ENCODE measurements around the gene LMX1B. TPM values are rescaled to one million over a fixed set of nuclear protein-coding genes. Genes with fewer than 3 reads are reported as not detected.

LMX1B gene
- total RNA-seq, 1 experiment from 2014 or later, result 11.3 TPM

DNA sequence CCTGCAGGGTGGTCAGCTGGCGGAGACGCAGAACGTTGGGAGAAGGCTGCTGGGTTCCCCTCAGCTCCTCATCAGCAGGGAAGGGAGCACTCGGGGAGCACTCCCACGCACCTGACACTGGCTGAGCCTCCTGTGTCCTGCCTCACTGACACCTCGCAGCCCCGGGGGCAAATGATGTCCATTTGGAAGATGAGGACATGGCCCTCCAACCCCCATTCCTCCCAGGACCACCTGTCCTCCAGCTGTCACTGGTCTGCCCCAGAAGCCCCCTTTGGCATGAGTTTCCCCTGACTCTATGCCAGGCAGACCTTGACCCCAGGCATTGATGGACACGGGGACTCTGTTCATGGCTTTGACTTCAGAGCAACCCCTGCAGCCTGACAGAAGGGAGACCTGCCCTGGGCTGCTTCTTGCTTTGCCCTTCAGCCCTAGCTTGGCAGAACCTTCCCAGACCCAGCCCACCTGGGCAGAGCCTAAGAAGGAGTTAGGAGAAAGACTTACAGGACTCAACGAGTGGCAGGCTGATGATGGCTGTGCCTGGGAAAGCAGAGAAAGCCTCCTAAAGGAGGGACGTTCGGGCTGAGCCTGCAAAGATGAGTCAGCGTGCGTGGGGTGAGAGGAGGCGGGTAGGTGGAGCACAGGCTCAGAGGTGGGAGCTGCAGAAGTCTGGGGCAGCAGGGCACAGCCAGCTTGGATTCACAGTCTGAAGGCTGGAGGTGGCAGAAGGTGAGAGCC lies 90.6 kb downstream of the LMX1B start:
- Histone ChIP-seq H2AFZ (ENCODE audit: low read depth, low read length, poor library complexity, severe bottlenecking) (peak overlapping the region; percentile 59), H3K4me1 (ENCODE audit: control insufficient read depth in 1 of 2, insufficient read depth in 2 of 2, low read length in 2 of 2) (peaks cover 15 to 35% of the 10 kb centered on the region in 2 experiments), H3K4me2 (ENCODE audit: low read length) (peak overlapping the region; percentile 70), H3K9me3 (ENCODE audit: control insufficient read depth in 1 of 2, insufficient read depth in 1 of 2, low read depth in 1 of 2, low read length in 2 of 2) (no peaks in the 10 kb centered on the region), H3K4me3 (replicated peaks in 1 of 2; ENCODE audit: low read depth in 1 of 2, low read length in 2 of 2) (peak overlapping the region; percentile 15 to 43), H3K36me3 (ENCODE audit: control insufficient read depth in 1 of 2, insufficient read depth in 2 of 2, low read length in 2 of 2) (no peaks in the 10 kb centered on the region), H3K27me3 (ENCODE audit: insufficient read depth, low read length) (no peaks in the 10 kb centered on the region), H4K20me1 (ENCODE audit: insufficient read depth) (no peaks in the 10 kb centered on the region), H3K9me2 (ENCODE audit: insufficient read depth) (no peaks in the 10 kb centered on the region), H3K9ac (ENCODE audit: low read length) (peak overlapping the region; percentile 21; the same call in 1 of the 2 replicates), H3K27ac (ENCODE audit: low read depth, low read length) (no peak overlapping the region; the same call in 1 of the 2 replicates), H3K79me2 (ENCODE audit: insufficient read depth, low read length) (no peaks in the 10 kb centered on the region)
- CTCF ChIA-PET, result interaction anchor here (0.8 to 8.2 kb wide), 21 partner anchors 10 to 208 kb away, joined by 3 to 340 read pairs (median 6); partner anchors contain the start of gene ZBTB34
- intact Hi-C loops (cut with micrococcal nuclease), result no loop called here
- BruUV-seq (replicated peaks), result no TSS peak
- peak; percentile 67 for ATAC-seq
- RAD21 ChIA-PET (ENCODE audit: low non-redundant PET in 1 of 2, low total read pairs in 2 of 2, uncharacterized antibody in 2 of 2, unreplicated experiment in 2 of 2), result interaction anchor here (0.6 to 3.7 kb wide), 4 partner anchors 77 to 97 kb away, joined by 3 to 43 read pairs (median 20); no protein-coding TSS in a partner anchor
- POLR2A ChIA-PET, result no interaction called here
- no peak for TF ChIP-seq ZNF274 (IDR thresholded peaks at IDR 0.05; ENCODE audit: low read depth, low read length)
- TF ChIP-seq, protein P1, sequence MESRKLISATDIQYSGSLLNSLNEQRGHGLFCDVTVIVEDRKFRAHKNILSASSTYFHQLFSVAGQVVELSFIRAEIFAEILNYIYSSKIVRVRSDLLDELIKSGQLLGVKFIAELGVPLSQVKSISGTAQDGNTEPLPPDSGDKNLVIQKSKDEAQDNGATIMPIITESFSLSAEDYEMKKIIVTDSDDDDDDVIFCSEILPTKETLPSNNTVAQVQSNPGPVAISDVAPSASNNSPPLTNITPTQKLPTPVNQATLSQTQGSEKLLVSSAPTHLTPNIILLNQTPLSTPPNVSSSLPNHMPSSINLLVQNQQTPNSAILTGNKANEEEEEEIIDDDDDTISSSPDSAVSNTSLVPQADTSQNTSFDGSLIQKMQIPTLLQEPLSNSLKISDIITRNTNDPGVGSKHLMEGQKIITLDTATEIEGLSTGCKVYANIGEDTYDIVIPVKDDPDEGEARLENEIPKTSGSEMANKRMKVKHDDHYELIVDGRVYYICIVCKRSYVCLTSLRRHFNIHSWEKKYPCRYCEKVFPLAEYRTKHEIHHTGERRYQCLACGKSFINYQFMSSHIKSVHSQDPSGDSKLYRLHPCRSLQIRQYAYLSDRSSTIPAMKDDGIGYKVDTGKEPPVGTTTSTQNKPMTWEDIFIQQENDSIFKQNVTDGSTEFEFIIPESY (IDR thresholded peaks at IDR 0.05; ENCODE audit: extremely low read depth, insufficient replicate concordance, low read length), result no peak
- TF ChIP-seq EGR1 (IDR thresholded peaks at IDR 0.05; ENCODE audit: low read depth), result no peak
- peak; percentile 29 for DNase-seq (ENCODE audit: low read depth, low spot score)

All from HCT116 (cell line).